ENCODE data around the gene CNTNAP1.

CNTNAP1 gene

DNA sequence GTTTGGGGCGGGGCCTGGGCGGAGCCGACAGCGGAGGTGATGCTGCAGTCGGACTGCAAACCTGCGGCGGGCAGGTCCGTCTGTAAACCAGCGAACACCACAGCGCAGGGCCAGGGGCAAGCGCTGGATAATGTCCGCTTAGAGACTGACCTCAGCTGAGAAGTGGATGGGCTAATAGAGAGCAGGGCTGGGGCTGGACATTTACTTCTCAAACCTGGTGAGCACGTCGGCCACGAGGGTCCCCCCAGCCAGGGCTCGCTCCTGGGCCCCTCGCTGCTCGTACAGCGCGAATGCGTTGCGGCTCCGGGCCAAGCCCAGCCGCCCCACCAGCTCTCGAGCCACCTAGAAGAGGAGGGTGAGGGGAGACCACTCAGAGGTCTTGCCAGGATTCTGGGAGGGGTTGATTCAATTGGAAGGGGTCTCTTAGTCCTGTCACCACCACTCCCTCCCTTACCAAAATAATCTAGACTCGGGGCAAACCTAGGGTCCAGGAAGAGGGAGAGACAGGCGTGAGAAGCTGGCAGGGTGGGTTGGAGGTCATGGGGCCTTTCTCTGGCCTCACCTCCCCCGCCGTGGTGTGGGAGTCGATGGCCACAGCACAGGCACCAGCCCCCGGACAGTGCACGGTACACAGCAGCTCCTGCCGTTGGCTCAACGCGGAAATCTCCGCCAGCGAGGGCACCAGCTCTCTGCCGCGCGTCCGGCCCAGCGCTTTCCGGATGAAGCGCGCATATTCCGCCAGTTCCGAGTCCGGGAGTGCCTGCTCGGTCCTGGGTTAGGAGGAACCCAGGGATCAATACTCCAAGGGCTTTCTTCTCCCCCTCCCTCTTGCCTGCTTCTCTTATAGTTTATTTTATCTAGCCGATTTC lies 11.3 kb upstream of the CNTNAP1 start:
- DNase-seq = no peak

- no peak for DNase-seq
These were observed 10.3 kb upstream of the CNTNAP1 start for GRCh38 chr17:42672038-42672437.

- no peak for DNase-seq
These were observed 9.0 kb upstream of the CNTNAP1 start for GRCh38 chr17:42673266-42673884.

GRCh38 chr17:42673885-42674754 lies 8.2 kb upstream of the CNTNAP1 start:
- DNase-seq = no peak

DNA sequence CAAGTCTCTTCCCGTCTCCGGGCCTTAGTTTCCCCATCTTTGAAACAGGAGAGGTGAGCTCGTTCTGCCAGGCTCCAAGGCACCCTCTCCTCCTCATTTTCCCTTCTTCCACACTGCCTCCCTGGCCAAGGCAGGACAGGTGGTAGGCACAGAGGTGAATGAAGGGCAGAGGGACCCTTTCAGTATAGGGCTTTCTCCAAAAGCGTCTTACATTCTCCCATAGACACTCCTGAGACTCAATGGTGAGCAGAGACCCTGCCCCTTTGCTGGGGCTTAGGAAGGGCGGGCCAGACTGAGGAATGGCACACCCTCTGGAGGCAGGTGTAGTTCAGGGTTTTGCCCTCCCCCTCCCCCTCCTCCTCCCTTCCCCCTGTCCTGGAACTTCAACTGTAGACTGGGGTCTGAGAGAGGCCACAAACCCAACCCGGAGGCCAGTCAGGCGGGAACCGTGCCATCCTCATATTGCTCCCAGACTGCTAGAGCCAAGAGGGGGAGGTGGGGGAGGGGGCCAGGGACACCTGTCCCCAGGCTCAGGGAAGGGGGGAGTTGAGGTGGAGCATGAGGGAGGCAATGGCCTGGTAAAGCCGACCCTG lies 7.5 kb upstream of the CNTNAP1 start:
- DNase-seq = peak; percentile 18

DNA sequence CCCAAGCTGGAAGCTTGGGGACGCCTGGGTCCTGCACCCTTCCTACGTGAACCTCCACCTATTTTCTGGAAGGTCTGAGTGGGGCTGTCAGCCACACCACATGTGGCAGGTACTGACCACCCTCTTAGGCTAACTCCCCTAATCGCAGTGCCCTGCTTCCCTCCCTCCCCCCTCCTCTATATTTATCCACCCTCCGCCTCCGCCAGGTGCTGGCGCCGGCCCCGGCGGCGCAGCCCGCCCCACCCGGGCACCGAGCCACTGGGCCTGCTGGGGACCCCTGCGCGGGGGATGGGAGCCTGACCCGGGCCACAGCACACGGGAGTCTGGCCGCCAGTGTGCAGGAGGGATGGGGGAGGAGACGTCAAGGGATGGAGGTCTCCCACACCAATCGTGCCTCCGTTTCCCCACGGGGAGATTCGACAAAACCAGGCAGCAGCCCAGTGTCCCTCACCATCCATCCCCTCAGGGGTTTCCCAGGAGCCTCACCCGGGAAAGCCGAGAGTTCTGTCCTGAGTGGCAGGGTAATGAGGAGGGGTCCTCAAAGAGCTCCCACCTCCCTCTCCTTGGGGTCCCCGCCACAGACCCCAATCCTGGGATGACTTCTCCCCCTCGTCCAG lies 6.9 kb upstream of the CNTNAP1 start:
- DNase-seq = no peak

- DNase-seq = no peak
These were observed 6.3 kb upstream of the CNTNAP1 start for GRCh38 chr17:42675965-42676423.

- DNase-seq = peak; percentile 20
These were observed 5.8 kb upstream of the CNTNAP1 start, which contains the start of gene PLEKHH3 for GRCh38 chr17:42676424-42677011. PLEKHH3 (minus strand) TSS chr17:42676994; CDS start chr17:42676563, 431 bp downstream.

GRCh38 chr17:42677012-42677857 lies 5.1 kb upstream of the CNTNAP1 start:
- peak; percentile 99 for DNase-seq

DNA sequence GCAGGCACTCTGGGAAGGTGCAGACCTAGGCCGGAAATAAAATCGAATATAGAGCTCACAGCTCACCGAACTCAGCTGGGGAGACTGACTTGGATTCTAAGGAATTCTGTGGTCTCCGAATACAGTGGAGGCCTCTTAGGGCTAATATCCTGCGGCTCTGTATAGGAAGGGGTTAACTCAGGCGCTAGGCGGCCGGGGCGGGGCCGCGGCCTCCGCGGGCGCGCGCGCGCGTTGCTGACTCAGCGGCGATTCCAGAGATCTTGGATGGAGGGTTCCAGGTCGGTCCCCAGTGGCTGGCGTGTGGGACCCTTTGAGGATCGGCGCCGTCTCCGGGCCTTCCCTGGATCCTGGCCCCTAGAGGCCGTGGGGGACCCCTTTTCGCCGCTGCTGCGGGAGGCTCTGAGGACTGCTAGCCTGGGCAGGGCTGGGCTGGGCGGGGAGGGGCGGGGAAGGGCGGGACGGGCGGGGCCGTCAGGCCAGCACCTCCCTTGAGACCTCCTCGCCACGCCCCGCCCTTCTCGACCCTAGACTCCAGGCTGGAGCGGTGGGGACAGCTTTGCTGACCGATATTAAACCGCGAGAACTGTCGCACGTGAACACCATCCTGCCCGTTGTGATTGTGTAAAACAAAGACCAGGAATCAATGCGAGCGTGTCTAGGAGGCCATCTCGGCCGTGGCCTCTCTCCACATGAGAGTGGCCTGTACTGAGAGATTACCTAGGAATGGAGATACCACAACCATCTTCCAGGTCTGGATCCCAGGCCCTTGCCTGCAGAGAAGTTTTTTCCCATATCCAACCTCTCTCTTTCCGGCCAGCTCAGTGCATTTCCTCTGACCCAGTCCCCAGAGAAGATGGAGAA lies 4.2 kb upstream of the CNTNAP1 start:
- peak; percentile 41 for DNase-seq

GRCh38 chr17:42678951-42679491 lies 3.3 kb upstream of the CNTNAP1 start:
- no peak for DNase-seq

- DNase-seq = peak; percentile 45
These were observed 2.6 kb upstream of the CNTNAP1 start for GRCh38 chr17:42679492-42680330.

GRCh38 chr17:42680331-42680808 lies 2.0 kb upstream of the CNTNAP1 start:
- no peak for DNase-seq

GRCh38 chr17:42682722-42683403 lies 532 bp downstream of the CNTNAP1 start:
- no peak for DNase-seq

- DNase-seq = no peak
These were observed 1.2 kb downstream of the CNTNAP1 start for GRCh38 chr17:42683407-42684034.

- DNase-seq = no peak
These were observed 2.7 kb downstream of the CNTNAP1 start for GRCh38 chr17:42684929-42685556.

GRCh38 chr17:42685831-42686230 lies 3.5 kb downstream of the CNTNAP1 start:
- no peak for DNase-seq

Measured in NCI-H1417 treated with DMSO at 0.1 percent for 48 hours (cell line).